ENCODE data around the gene CASK.

DNA sequence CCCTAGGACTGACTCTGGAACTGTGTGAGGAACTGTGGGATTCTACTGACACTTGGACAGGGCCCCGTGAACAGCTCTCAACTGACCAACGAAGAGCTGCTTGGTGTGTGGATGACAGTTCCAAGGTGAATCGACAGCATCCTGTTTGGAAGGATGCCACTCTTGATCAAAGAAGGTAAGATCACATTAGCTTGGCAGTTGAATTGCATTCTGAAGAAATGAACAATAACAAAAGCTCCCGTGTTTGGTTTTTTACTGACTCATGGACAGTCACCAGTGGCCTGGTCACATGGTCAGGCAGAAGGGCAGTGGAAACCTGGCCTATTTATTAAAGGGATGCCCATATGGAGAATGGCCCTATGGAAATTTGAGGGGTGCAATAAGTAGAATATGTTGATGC lies 267.7 kb downstream of the CASK start:
- TF ChIP-seq, protein P1, sequence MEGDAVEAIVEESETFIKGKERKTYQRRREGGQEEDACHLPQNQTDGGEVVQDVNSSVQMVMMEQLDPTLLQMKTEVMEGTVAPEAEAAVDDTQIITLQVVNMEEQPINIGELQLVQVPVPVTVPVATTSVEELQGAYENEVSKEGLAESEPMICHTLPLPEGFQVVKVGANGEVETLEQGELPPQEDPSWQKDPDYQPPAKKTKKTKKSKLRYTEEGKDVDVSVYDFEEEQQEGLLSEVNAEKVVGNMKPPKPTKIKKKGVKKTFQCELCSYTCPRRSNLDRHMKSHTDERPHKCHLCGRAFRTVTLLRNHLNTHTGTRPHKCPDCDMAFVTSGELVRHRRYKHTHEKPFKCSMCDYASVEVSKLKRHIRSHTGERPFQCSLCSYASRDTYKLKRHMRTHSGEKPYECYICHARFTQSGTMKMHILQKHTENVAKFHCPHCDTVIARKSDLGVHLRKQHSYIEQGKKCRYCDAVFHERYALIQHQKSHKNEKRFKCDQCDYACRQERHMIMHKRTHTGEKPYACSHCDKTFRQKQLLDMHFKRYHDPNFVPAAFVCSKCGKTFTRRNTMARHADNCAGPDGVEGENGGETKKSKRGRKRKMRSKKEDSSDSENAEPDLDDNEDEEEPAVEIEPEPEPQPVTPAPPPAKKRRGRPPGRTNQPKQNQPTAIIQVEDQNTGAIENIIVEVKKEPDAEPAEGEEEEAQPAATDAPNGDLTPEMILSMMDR (IDR thresholded peaks at IDR 0.05; ENCODE audit: low read length) = no peak
- no peak for TF ChIP-seq EZH2 (IDR thresholded peaks at IDR 0.05; ENCODE audit: borderline replicate concordance, low read length)

Measured in OCI-LY1 (cell line).